Measurements from ENCODE around the gene TLL1.

Gene TLL1

DNA sequence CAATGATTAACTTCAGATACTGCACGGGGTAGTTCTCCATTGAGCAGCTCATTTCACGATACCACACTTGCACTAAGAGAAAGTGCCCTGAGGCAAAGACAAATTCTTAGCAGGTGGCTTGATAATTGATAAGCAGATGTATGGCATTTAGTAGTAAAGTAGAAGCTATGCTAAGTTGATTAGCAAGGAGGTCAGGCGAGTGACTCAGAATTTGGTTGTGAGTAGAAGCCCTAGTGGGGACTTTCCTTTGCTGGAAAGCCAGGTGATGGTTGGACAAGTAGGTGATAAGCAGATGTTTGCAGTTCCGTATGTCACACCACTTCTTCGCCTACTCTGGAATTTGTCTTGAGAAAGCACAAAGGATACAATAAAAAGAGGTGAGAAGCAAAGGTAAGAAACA is 58.7 kb downstream of the TLL1 start:
- no peak for TF ChIP-seq CTCF (IDR thresholded peaks at IDR 0.05; ENCODE audit: low read length, missing control alignments)
- H3K4me3 ChIP-seq (replicated peaks; ENCODE audit: low read depth, low read length), result no peak overlapping the region
- no peak for DNase-seq (ENCODE audit: low read depth)

DNA sequence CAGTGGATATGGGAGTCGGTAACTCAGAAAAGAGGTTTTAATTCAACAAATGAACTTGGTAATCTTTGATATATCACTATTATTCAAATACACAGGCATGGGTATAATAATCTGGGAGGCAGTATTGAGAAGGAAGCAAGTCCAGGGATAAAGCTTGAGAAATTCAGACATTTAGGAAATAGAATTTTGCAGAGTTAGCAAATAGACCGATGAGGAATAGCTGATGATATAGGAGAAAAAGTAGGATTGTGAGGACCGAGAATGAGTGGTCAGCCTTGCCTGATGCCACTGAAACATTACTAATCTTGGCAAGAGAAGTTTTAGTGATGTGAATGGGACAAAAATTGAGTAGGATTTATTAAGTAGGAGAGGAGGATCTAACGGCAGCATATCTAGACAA is 71.9 kb downstream of the TLL1 start:
- no peak overlapping the region for H3K4me3 ChIP-seq (replicated peaks; ENCODE audit: low read depth, low read length)
- DNase-seq (ENCODE audit: low read depth), result no peak
- TF ChIP-seq CTCF (IDR thresholded peaks at IDR 0.05; ENCODE audit: low read length, missing control alignments), result no peak

GRCh38 chr4:165945991-165946390 is 73.0 kb downstream of the TLL1 start:
- DNase-seq (ENCODE audit: low read depth), result no peak
- TF ChIP-seq CTCF (IDR thresholded peaks at IDR 0.05; ENCODE audit: low read length, missing control alignments), result no peak
- no peak overlapping the region for H3K4me3 ChIP-seq (replicated peaks; ENCODE audit: low read depth, low read length)

DNA sequence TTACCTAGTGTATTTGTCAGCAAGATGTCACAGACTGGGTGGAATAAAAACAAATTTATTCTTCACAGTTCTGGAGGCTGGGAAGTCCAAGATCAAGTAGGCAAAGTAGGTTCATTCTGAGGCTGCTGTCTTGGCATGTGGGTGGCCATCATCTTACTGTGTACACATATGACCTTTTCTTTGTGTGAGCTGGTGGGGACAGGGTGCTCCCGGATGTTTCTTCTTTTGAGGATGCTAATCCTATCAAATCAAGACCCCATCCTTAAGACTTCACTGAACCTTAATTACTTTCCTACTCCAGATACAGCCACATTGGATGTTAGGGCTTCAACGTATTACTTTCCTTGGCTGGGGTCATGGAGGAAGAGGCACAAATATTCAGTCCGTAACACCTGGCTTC is 74.0 kb downstream of the TLL1 start:
- no peak for TF ChIP-seq CTCF (IDR thresholded peaks at IDR 0.05; ENCODE audit: low read length, missing control alignments)
- DNase-seq (ENCODE audit: low read depth), result no peak
- no peak overlapping the region for H3K4me3 ChIP-seq (replicated peaks; ENCODE audit: low read depth, low read length)

DNA sequence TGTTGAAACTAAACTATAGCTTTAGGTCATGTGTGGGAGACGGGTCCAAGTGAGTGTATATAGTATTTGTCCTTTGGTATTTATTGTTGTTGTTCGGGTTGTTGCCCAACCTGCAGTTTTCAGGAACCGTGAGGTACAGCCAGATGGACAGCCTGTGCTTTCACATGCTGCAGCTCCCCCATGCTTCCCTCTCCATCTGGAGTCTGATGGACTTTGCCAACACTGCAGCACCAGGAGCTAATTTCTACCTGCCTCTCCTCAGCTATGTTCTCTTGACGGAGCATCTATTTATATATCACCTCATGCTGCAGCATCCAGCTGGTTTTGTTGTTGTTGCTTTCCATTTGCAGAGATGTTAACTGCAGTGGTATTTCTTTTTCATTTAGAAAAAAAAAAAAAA is 80.1 kb downstream of the TLL1 start:
- no peak for TF ChIP-seq CTCF (IDR thresholded peaks at IDR 0.05; ENCODE audit: low read length, missing control alignments)
- no peak overlapping the region for H3K4me3 ChIP-seq (replicated peaks; ENCODE audit: low read depth, low read length)
- no peak for DNase-seq (ENCODE audit: low read depth)

GRCh38 chr4:165963621-165964020 is 90.6 kb downstream of the TLL1 start:
- no peak overlapping the region for H3K4me3 ChIP-seq (replicated peaks; ENCODE audit: low read depth, low read length)
- DNase-seq (ENCODE audit: low read depth), result no peak
- no peak for TF ChIP-seq CTCF (IDR thresholded peaks at IDR 0.05; ENCODE audit: low read length, missing control alignments)

- no peak for DNase-seq (ENCODE audit: low read depth)
Observed at GRCh38 chr4:165964591-165964990, 91.6 kb downstream of the TLL1 start.

More at GRCh38 chr4:165964591-165964990, 91.6 kb downstream of the TLL1 start:
- TF ChIP-seq CTCF (IDR thresholded peaks at IDR 0.05; ENCODE audit: low read length, missing control alignments), result no peak
- no peak overlapping the region for H3K4me3 ChIP-seq (replicated peaks; ENCODE audit: low read depth, low read length)
